ENCODE data around the gene ABCA12. TPM values are rescaled to one million over a fixed set of nuclear protein-coding genes. Genes with fewer than 3 reads are reported as not detected.

ABCA12 gene
- total RNA-seq, 1 donor from 2014 or later: 0.08 TPM

GRCh38 chr2:214995926-214996670 lies 142.3 kb downstream of the ABCA12 start:
- no peaks in the 10 kb centered on the region for H3K36me3 Mint-ChIP-seq (ENCODE audit: unreplicated experiment)
- H3K9me3 Mint-ChIP-seq (ENCODE audit: unreplicated experiment): no peaks in the 10 kb centered on the region
- DNase-seq (ENCODE audit: extremely low spot score, unreplicated experiment): no peak
- H3K27ac Mint-ChIP-seq (ENCODE audit: unreplicated experiment): no peak overlapping the region
- no peak for TF ChIP-seq CTCF (IDR thresholded peaks at IDR 0.05)
- peaks cover 3% of the 10 kb centered on the region for H3K4me1 Mint-ChIP-seq (ENCODE audit: unreplicated experiment)
- H3K27me3 Mint-ChIP-seq (ENCODE audit: unreplicated experiment): peaks cover 7% of the 10 kb centered on the region
- no peak overlapping the region for H3K4me3 Mint-ChIP-seq (ENCODE audit: unreplicated experiment)

GRCh38 chr2:214995409-214995808 lies 143.0 kb downstream of the ABCA12 start:
- Mint-ChIP-seq H3K4me1 (ENCODE audit: unreplicated experiment) (peaks cover 3% of the 10 kb centered on the region), H3K27ac (ENCODE audit: unreplicated experiment) (no peak overlapping the region), H3K4me3 (ENCODE audit: unreplicated experiment) (no peak overlapping the region), H3K9me3 (ENCODE audit: unreplicated experiment) (no peaks in the 10 kb centered on the region), H3K36me3 (ENCODE audit: unreplicated experiment) (no peaks in the 10 kb centered on the region), H3K27me3 (ENCODE audit: unreplicated experiment) (peaks cover 7% of the 10 kb centered on the region)
- no peak for DNase-seq (ENCODE audit: extremely low spot score, unreplicated experiment)
- no peak for TF ChIP-seq CTCF (IDR thresholded peaks at IDR 0.05)

- Mint-ChIP-seq H3K9me3 (ENCODE audit: unreplicated experiment) (no peaks in the 10 kb centered on the region), H3K27me3 (ENCODE audit: unreplicated experiment) (peaks cover 7% of the 10 kb centered on the region), H3K4me3 (ENCODE audit: unreplicated experiment) (no peak overlapping the region), H3K27ac (ENCODE audit: unreplicated experiment) (no peak overlapping the region), H3K36me3 (ENCODE audit: unreplicated experiment) (no peaks in the 10 kb centered on the region), H3K4me1 (ENCODE audit: unreplicated experiment) (peaks cover 3% of the 10 kb centered on the region)
- no peak for DNase-seq (ENCODE audit: extremely low spot score, unreplicated experiment)
- no peak for TF ChIP-seq CTCF (IDR thresholded peaks at IDR 0.05)
Observed at GRCh38 chr2:214992911-214993310, 145.5 kb downstream of the ABCA12 start.

- Mint-ChIP-seq H3K4me1 (ENCODE audit: unreplicated experiment) (peaks cover 3% of the 10 kb centered on the region), H3K4me3 (ENCODE audit: unreplicated experiment) (no peak overlapping the region), H3K36me3 (ENCODE audit: unreplicated experiment) (no peaks in the 10 kb centered on the region), H3K9me3 (ENCODE audit: unreplicated experiment) (no peaks in the 10 kb centered on the region), H3K27ac (ENCODE audit: unreplicated experiment) (no peak overlapping the region), H3K27me3 (ENCODE audit: unreplicated experiment) (no peaks in the 10 kb centered on the region)
- TF ChIP-seq CTCF (IDR thresholded peaks at IDR 0.05): no peak
- DNase-seq (ENCODE audit: extremely low spot score, unreplicated experiment): no peak
Observed at GRCh38 chr2:214989187-214989586, 149.2 kb downstream of the ABCA12 start.

- H3K9me3 Mint-ChIP-seq (ENCODE audit: unreplicated experiment): no peaks in the 10 kb centered on the region
- no peak for DNase-seq (ENCODE audit: extremely low spot score, unreplicated experiment)
- H3K27ac Mint-ChIP-seq (ENCODE audit: unreplicated experiment): no peak overlapping the region
- no peak overlapping the region for H3K4me3 Mint-ChIP-seq (ENCODE audit: unreplicated experiment)
- H3K4me1 Mint-ChIP-seq (ENCODE audit: unreplicated experiment): no peaks in the 10 kb centered on the region
- H3K36me3 Mint-ChIP-seq (ENCODE audit: unreplicated experiment): no peaks in the 10 kb centered on the region
- H3K27me3 Mint-ChIP-seq (ENCODE audit: unreplicated experiment): no peaks in the 10 kb centered on the region
- no peak for TF ChIP-seq CTCF (IDR thresholded peaks at IDR 0.05)
Observed at GRCh38 chr2:214987261-214987660, 151.2 kb downstream of the ABCA12 start.
